ENCODE data around the gene DGUOK. TPM values are rescaled to one million over a fixed set of nuclear protein-coding genes. Genes with fewer than 3 reads are reported as not detected.

Gene DGUOK
- total and polyA plus RNA-seq, 2 experiments from 2014 or later, result 68.4 to 287 TPM

DNA sequence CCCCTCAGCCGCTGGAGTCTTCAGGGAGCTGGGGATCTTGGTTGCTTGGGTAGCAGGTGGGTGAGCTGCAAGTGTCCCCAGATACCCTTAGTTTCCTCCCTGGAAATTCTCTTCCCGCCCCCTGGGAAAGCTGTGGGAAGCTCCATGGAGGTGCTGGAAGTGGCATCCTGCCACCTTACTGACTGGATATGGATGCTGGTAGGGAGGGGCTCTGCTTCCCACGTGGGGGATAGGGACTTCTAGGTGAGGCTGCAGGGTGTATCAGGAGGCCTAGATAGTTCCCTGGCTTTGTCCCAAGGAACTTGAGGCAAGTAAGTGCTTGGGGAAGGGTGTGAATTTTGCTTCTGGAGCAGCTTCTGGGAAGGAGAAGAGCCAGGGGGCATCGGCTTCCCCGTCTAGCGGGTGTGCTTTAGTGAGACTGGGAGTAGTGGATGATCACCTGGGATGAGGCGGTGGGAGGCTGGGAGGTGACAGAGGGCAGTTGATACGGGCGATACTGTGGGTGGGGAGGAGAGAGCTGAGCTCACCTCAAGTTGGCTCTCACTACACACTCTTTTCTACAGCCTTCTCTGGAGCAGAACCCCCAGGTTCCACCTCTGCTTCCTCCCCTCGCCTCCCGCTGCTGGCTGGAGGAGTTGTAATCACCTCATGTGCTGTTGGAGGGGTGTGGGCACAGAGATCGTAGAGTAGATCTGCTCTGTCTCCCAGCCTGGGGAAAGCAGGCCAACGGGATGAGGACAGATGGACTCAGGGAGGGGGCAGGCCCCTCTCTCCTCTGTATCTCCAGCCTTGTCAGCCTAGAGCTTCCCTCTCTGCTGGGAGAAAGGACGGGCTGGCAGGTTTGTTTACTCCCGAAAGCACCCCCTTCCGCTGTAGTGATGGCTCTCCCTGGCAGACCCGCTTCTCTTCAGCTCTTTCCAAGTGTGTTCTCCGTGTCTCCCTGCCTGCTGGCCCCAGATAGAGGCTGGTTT, 77.8 kb downstream of the DGUOK start:
- H3K4me3 Mint-ChIP-seq, result peak overlapping the region; percentile 87
- Histone ChIP-seq H3K4me3 (peak overlapping the region; percentile 93), H3K27ac (ENCODE audit: low read depth) (no peak overlapping the region)

More for the DNA sequence above, 77.8 kb downstream of the DGUOK start:
- Histone ChIP-seq H3K27me3 (ENCODE audit: insufficient read depth) (no peaks in the 10 kb centered on the region), H3K4me2 (peak overlapping the region; percentile 94), H2AFZ (no peak overlapping the region), H4K20me1 (replicated peaks; ENCODE audit: insufficient read depth) (peaks cover 27% of the 10 kb centered on the region), H3K36me3 (ENCODE audit: insufficient read depth) (no peaks in the 10 kb centered on the region; the same call in 1 of the 2 replicates), H3K9me2 (ENCODE audit: insufficient read depth) (peaks cover 4% of the 10 kb centered on the region; the same call in 1 of the 2 replicates), H3F3A (replicated peaks; ENCODE audit: low read depth) (no peaks in the 10 kb centered on the region), H3K79me2 (replicated peaks; ENCODE audit: insufficient read depth) (peaks cover 73% of the 10 kb centered on the region), H3K4me1 (ENCODE audit: insufficient read depth) (peaks cover 66% of the 10 kb centered on the region)
- peaks cover 8% of the 10 kb centered on the region for H3K36me3 Mint-ChIP-seq (ENCODE audit: low read depth)
- no peaks in the 10 kb centered on the region for H3K9me3 Mint-ChIP-seq
- DNase-seq (ENCODE audit: low spot score) (no peak), ATAC-seq (no peak)
- H3K27ac Mint-ChIP-seq, result peak overlapping the region; percentile 87
- H3K4me1 Mint-ChIP-seq, result peaks cover 83% of the 10 kb centered on the region
- TF ChIP-seq JUNB (IDR thresholded peaks at IDR 0.05; ENCODE audit: unreplicated experiment) (no peak), EZH2phosphoT487 (IDR thresholded peaks at IDR 0.05; ENCODE audit: unreplicated experiment) (no peak), EZH2 (IDR thresholded peaks at IDR 0.05; ENCODE audit: low read depth, unreplicated experiment) (no peak), ZNF114 (CRISPR knock-in tag; IDR thresholded peaks at IDR 0.05) (no peak), STAT1 (IDR thresholded peaks at IDR 0.05; ENCODE audit: unreplicated experiment) (no peak), POLR2AphosphoS5 (IDR thresholded peaks at IDR 0.05; ENCODE audit: low read depth) (no peak), CREB1 (CRISPR knock-in tag; IDR thresholded peaks at IDR 0.05; ENCODE audit: low read depth) (no peak), NANOG (IDR thresholded peaks at IDR 0.05; ENCODE audit: borderline replicate concordance) (no peak), ZNF331 (CRISPR knock-in tag; IDR thresholded peaks at IDR 0.05; ENCODE audit: low read depth) (no peak)
- TF ChIP-seq, protein P1, sequence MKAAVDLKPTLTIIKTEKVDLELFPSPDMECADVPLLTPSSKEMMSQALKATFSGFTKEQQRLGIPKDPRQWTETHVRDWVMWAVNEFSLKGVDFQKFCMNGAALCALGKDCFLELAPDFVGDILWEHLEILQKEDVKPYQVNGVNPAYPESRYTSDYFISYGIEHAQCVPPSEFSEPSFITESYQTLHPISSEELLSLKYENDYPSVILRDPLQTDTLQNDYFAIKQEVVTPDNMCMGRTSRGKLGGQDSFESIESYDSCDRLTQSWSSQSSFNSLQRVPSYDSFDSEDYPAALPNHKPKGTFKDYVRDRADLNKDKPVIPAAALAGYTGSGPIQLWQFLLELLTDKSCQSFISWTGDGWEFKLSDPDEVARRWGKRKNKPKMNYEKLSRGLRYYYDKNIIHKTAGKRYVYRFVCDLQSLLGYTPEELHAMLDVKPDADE (IDR thresholded peaks at IDR 0.05), result no peak
- TF ChIP-seq, protein P2, sequence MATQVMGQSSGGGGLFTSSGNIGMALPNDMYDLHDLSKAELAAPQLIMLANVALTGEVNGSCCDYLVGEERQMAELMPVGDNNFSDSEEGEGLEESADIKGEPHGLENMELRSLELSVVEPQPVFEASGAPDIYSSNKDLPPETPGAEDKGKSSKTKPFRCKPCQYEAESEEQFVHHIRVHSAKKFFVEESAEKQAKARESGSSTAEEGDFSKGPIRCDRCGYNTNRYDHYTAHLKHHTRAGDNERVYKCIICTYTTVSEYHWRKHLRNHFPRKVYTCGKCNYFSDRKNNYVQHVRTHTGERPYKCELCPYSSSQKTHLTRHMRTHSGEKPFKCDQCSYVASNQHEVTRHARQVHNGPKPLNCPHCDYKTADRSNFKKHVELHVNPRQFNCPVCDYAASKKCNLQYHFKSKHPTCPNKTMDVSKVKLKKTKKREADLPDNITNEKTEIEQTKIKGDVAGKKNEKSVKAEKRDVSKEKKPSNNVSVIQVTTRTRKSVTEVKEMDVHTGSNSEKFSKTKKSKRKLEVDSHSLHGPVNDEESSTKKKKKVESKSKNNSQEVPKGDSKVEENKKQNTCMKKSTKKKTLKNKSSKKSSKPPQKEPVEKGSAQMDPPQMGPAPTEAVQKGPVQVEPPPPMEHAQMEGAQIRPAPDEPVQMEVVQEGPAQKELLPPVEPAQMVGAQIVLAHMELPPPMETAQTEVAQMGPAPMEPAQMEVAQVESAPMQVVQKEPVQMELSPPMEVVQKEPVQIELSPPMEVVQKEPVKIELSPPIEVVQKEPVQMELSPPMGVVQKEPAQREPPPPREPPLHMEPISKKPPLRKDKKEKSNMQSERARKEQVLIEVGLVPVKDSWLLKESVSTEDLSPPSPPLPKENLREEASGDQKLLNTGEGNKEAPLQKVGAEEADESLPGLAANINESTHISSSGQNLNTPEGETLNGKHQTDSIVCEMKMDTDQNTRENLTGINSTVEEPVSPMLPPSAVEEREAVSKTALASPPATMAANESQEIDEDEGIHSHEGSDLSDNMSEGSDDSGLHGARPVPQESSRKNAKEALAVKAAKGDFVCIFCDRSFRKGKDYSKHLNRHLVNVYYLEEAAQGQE (IDR thresholded peaks at IDR 0.05; ENCODE audit: unreplicated experiment), result no peak
- TF ChIP-seq, protein P3, sequence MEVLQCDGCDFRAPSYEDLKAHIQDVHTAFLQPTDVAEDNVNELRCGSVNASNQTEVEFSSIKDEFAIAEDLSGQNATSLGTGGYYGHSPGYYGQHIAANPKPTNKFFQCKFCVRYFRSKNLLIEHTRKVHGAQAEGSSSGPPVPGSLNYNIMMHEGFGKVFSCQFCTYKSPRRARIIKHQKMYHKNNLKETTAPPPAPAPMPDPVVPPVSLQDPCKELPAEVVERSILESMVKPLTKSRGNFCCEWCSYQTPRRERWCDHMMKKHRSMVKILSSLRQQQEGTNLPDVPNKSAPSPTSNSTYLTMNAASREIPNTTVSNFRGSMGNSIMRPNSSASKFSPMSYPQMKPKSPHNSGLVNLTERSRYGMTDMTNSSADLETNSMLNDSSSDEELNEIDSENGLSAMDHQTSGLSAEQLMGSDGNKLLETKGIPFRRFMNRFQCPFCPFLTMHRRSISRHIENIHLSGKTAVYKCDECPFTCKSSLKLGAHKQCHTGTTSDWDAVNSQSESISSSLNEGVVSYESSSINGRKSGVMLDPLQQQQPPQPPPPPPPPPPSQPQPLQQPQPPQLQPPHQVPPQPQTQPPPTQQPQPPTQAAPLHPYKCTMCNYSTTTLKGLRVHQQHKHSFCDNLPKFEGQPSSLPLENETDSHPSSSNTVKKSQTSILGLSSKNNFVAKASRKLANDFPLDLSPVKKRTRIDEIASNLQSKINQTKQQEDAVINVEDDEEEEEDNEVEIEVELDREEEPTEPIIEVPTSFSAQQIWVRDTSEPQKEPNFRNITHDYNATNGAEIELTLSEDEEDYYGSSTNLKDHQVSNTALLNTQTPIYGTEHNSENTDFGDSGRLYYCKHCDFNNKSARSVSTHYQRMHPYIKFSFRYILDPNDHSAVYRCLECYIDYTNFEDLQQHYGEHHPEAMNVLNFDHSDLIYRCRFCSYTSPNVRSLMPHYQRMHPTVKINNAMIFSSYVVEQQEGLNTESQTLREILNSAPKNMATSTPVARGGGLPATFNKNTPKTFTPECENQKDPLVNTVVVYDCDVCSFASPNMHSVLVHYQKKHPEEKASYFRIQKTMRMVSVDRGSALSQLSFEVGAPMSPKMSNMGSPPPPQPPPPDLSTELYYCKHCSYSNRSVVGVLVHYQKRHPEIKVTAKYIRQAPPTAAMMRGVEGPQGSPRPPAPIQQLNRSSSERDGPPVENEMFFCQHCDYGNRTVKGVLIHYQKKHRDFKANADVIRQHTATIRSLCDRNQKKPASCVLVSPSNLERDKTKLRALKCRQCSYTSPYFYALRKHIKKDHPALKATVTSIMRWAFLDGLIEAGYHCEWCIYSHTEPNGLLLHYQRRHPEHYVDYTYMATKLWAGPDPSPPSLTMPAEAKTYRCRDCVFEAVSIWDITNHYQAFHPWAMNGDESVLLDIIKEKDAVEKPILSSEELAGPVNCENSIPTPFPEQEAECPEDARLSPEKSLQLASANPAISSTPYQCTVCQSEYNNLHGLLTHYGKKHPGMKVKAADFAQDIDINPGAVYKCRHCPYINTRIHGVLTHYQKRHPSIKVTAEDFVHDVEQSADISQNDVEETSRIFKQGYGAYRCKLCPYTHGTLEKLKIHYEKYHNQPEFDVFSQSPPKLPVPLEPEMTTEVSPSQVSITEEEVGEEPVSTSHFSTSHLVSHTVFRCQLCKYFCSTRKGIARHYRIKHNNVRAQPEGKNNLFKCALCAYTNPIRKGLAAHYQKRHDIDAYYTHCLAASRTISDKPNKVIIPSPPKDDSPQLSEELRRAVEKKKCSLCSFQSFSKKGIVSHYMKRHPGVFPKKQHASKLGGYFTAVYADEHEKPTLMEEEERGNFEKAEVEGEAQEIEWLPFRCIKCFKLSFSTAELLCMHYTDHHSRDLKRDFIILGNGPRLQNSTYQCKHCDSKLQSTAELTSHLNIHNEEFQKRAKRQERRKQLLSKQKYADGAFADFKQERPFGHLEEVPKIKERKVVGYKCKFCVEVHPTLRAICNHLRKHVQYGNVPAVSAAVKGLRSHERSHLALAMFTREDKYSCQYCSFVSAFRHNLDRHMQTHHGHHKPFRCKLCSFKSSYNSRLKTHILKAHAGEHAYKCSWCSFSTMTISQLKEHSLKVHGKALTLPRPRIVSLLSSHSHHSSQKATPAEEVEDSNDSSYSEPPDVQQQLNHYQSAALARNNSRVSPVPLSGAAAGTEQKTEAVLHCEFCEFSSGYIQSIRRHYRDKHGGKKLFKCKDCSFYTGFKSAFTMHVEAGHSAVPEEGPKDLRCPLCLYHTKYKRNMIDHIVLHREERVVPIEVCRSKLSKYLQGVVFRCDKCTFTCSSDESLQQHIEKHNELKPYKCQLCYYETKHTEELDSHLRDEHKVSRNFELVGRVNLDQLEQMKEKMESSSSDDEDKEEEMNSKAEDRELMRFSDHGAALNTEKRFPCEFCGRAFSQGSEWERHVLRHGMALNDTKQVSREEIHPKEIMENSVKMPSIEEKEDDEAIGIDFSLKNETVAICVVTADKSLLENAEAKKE (CRISPR knock-in tag; IDR thresholded peaks at IDR 0.05), result no peak
- TF ChIP-seq, protein P4, sequence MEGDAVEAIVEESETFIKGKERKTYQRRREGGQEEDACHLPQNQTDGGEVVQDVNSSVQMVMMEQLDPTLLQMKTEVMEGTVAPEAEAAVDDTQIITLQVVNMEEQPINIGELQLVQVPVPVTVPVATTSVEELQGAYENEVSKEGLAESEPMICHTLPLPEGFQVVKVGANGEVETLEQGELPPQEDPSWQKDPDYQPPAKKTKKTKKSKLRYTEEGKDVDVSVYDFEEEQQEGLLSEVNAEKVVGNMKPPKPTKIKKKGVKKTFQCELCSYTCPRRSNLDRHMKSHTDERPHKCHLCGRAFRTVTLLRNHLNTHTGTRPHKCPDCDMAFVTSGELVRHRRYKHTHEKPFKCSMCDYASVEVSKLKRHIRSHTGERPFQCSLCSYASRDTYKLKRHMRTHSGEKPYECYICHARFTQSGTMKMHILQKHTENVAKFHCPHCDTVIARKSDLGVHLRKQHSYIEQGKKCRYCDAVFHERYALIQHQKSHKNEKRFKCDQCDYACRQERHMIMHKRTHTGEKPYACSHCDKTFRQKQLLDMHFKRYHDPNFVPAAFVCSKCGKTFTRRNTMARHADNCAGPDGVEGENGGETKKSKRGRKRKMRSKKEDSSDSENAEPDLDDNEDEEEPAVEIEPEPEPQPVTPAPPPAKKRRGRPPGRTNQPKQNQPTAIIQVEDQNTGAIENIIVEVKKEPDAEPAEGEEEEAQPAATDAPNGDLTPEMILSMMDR (conservative IDR thresholded peaks at IDR 0.05; ENCODE audit: low read depth in 2 of 2), result no peak
- peaks cover 21% of the 10 kb centered on the region for H3K27me3 Mint-ChIP-seq (ENCODE audit: insufficient read depth, low read depth, poor library complexity)

Data from GM23338 (cell line).